GM18526 (cell line): ENCODE results near the gene C5orf58.

Source experiments
- POLR2A ChIP-seq: IDR thresholded peaks from 3 replicates; pipeline ENCODE4 v1.6.1; 2011; ENCODE audit not compliant: insufficient read length; ENCODE audit errors: extremely low read depth

The C5orf58 gene

DNA sequence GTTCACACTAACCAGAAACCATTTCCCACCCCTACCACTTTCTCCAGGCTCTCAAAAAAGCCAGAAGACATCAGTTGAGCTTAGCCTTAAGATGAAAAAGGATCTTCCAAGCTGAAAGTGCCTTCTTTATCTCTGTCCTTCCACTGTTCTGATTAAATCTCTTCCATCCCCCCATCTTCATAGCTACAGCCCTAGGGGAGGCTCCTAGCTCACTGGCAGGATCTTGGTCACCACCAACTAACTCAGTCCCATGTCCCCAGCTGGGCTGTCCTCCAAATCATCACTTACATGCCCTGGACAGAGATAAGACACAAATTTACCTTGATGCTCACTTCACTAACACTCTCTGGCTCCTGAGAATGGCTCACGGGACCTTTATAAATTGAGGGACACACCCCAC is 50.5 kb downstream of the C5orf58 start:
- no peak for TF ChIP-seq POLR2A

DNA sequence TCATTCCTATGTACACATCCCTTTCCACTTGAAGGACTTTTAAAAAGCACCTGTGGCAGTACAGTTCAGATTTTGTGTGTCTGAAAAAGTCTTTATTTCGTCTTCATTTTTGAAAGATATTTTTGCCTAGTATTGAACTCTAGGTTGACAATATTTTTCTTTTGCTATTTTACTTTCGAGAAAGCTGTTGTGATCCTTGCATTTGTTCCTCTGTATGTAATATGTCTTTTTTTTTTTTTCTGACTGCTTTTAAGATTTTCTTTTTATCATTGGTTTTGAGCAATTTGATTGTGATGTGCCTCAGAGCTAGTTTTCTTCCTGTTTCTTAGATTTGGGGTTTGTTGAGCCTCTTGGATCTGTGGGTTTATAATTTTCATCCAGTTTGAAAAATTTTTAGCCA is 51.4 kb downstream of the C5orf58 start:
- TF ChIP-seq POLR2A = no peak

DNA sequence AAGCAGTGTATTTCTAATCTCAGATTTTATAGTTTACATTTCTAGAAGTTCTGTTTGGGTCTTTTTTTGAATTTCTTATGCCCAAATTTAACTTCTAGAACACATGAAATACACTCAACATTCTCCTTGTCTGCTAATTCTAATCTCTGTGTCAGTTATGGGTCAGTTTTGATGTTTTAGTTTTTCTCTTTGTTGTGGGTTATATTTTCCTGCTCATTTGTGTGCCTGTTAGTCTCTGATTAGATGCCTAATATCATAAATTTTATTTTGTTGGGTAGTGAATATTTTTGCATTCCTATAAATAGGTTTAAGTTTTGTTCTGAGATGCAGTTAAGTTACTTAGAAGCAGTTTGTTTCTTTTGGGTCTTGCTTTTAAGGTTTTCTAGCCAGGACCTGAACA is 52.4 kb downstream of the C5orf58 start:
- no peak for TF ChIP-seq POLR2A

DNA sequence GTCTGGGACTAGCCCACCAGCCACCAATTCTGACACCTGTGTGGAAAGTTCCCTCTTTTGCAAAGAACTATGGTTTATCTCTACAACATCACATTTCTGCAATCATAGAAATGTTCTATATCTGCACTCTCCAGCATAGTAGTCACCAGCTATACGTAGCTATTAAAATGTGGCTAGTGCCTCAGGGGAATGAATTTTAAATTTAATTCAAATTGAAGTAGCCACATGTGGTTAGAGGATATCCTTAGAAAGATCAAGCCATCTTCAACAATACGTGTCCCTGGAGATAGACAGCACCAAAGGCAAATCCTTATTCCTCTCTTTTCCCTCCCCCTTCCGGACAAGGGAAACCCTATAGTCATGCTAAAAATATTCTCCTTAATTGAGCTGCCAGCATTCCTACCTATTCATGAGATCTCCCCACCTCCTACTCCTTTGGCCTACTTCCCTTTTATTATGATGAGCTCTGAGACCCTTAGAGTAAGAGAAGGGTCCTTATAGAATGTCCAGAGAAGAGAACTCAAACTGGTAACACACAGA is 53.7 kb downstream of the C5orf58 start:
- TF ChIP-seq POLR2A = no peak

DNA sequence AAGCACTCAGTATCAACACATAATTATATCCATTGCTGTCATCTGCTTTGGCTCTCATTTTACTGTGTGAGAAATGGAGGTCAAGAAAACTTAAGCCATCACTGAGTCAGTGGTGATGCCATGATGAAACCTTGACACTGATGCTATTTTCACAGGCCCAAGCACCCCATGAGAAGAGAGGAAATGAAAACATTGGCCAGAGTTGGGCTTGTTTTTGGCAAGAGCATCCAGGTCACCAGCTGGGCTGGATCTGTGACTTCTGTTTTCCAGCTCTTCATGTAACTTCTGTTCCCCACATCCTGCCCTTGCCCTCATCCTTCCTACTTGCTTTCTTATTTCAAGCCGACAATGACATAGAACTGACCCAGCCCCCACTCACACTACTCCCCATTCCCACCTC is 54.7 kb downstream of the C5orf58 start:
- TF ChIP-seq POLR2A = no peak

DNA sequence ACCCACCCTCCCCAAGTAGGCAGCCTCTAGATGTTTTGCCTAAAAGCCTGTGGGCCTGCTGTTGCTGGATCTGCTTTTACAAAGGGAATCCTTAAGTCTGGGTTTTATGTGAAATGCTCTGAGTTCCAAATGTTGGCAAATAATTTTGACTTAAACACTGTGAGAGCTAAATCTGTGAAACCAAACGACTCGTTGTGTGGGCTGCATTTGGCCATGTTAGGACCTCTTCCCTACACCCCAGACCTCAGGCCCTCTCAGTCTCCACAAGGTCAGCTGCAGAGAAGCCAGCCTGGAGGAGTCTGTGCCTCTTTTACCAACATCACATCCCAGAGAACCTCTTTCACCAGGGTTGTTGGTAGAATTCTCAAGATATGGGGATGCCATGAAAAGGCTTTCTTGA is 55.4 kb downstream of the C5orf58 start:
- TF ChIP-seq POLR2A = no peak

DNA sequence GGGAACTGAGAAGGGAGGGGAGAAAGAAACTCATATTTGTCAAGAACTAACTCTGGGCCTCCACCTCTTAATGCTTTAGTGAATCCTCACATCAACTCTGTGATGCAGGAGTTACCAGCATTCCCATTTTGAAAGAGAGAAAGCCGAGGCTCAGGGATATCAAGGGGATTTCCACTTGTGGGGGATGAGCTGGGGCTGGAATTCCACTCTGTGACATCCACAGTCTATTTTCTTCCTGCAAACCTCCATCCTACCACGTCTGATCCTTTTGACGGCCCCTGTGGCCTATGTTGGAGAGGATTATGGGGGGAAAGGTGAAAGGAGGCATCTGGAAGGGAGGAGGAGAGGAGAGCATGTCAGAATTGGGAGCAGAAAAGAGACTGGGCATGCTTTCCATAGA is 55.8 kb downstream of the C5orf58 start:
- TF ChIP-seq POLR2A = no peak

DNA sequence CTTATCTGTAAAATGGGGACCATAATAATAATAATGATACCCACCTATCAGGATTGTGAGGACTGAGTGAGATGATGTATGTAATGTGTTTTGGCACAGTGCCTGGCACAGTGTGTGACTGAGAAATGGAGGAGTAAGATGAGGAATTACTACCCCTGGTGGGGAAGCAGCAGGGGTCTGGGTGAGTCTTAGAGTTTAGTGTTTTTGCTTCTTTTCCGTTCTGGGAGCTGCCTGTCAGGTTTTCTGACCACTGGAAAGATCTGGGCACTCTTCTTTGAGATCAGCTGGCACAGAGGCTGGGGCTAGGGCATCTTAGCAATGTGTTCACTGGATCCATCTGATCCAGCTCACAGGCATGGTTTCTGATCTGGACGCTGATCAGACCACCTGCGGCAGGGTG is 56.3 kb downstream of the C5orf58 start:
- no peak for TF ChIP-seq POLR2A

DNA sequence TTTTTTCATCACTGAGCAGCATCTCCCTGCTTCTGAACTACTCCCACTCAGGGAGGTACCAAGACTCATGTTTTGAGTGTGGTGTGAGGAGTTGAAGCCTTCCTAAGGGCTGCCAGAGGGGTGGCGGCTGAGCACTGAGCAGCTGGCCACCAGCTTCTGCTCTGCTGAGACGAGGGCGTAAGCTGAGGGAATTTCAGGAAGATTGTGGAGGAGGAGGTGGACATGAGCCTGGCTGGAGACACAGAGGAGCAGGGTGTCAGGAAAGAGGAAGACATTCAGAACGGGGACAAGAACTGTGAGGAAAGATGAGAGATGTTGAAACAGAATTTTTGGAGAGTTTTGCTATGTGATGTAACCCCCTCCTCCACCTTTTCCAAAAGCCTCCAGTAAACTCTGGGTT is 57.0 kb downstream of the C5orf58 start:
- TF ChIP-seq POLR2A = no peak

DNA sequence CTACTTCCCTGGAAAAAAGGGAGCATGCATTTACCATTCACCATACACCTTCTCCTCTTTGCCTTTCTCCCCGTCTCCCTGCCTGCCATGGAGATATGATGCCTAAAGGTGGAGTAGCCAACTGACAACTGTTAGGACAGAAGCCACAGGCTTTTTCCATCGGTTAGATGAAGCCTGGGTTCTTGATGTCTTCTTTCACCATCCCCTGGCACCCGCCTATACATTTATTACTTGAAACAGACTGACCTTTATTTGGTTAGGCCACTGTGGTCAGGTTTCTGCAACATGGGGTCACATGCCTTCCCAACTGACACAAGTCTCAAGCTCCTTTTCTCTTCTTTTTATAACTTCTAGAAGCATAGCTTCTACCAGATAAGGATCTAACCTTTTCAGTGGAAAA is 57.7 kb downstream of the C5orf58 start:
- TF ChIP-seq POLR2A = no peak

DNA sequence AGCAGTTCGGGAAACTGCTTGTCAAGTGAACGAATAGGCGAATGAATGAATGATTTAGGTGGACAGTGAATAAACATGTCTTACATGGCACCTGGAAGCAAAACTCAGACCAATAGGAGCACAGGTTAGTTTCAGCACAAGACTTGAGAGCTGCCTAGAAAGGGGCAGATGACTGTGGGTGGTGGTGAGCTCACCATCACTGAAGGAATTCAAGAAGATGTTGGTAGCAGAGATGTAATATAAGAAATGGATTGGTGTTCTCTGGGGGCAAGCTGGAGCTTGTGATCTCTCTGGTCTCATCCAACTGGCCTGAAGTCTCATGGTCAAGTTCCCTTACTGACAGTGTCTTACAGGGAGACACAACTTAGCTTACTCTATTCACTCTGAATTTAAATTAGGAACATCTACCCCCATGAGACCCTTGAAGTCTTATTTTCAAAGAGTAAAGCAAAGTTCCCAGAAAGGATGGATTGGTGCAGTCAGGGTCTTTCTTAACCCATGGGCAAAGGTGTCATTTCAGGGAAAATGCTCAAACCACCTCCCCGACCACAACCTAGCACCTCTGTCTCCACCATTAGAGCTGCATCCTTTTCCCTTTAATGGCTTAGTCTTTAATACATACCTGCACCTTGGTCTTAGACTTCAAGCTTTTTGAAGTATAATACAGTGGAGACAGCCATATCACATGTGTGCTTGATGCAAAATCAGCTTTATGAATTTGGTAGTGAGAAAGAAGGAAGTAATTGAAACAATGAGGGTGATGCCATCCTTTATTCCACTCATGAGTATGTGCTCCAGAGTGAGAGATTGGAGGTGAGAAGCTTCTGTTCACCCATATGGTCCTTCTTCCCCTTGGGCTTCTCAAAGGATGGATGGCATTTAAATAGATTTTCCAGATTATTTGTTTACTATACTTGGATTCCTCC is 59.7 kb downstream of the C5orf58 start:
- TF ChIP-seq POLR2A = no peak

DNA sequence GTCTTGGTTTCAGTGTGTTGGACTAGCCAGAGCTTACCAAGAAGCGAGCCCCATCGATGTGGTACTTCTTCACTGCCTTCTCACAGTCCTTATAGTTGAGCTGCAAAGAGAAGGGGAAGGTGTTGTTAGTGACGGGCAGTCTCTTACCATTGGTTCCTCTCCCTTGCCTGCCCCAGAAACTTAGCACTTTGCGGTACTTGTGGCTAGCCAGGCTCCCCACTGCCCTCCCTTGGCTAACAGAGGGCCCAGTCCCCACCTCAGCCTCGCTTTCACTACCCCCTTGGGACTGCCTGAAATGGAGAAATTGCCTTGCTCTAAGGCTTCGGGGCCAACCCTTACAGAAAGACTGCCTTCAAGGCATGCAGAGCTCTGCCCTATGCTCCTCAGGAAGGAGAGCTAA is 60.5 kb downstream of the C5orf58 start:
- no peak for TF ChIP-seq POLR2A

DNA sequence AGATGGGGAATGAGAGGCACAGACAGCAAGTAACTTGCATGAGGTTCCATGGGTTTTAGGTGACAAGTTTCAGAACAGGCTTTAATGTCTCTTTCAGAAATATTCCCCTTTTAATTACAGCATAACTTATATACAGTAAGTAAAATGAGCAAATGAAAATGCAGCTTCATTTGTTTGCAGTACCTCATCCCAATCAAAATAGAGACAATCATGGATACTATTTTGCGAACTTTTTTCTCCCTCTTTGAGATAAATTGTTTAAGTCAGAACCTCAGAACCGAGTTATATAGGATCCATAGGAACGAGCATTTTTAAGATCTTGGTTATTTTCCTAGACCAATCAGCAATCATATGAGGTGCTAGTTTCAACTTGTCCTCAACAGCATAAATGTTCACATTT is 61.3 kb downstream of the C5orf58 start:
- no peak for TF ChIP-seq POLR2A

DNA sequence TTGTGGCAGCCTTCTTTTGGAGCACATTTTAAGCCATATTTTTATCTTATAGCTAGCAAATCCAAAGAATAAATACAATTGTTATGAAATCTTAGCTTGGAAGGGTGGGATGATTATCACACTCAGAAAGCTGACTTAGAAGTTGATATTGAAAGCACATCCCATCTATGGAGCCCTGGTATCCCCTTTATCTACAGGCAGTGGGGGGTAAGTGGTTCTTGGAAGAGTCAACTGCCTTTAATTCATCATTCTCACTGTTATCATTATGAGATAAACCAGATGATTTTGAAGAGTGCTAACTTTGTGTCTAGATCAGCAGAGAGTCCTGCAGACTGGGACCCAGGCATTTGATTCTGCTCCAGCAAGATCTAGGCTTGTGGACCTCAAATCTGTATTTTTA is 61.8 kb downstream of the C5orf58 start:
- TF ChIP-seq POLR2A = no peak
